Stimulated activated CD4-positive, alpha-beta T cell treated with anti-CD3 and anti-CD28 coated beads, Interleukin-4, amount 100 ng/mL, for 48 hours (primary cell): ENCODE measurements around the gene KCNMA1.

ENCODE experiments used
- DNase-seq, 2 donors: peaks; one replicate each; pipeline ENCODE4 v3.0.0-alpha.2; 2020; ENCODE audit warnings: low read depth in 2 of 2

KCNMA1 gene

DNA sequence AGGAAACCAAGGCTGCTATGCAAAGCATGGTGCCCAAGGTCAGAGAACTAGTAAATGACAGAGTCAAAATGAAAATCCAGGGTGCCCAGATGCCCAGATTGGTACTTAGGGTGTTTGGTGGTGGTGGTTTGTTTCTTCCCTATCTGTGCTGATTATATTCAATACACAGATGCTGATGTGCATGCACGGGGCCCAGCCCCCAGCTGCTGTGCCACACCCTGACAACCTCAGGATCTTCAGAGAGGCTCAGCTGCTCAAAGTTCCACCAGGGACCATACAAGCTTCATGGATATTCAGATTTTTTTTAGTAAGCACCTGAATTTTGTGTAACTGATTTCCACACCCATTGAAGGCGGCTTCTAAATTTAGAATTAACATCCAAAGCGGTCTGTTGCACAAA, 75.6 kb downstream of the KCNMA1 start:
- no peak for DNase-seq

DNA sequence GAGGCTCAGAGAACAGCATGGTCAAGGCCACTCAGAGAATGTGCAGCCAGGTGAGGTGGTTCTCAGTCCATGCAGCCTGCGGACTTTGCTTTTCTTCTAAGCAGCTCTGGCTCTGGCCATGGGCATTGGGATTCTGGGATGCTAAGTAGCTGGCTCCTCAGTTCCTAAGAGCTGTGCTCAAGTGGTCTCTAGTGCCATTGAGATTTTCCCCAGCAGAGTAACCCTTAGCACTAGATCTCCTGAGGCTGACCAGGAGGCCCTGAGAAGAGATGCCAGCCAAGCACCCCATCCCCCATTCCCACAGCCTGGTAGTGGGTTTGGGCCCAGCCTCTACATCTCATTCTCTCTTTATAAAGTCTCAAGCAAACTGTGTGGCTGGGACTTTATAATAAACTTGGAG, 77.1 kb downstream of the KCNMA1 start:
- DNase-seq, result no peak

DNA sequence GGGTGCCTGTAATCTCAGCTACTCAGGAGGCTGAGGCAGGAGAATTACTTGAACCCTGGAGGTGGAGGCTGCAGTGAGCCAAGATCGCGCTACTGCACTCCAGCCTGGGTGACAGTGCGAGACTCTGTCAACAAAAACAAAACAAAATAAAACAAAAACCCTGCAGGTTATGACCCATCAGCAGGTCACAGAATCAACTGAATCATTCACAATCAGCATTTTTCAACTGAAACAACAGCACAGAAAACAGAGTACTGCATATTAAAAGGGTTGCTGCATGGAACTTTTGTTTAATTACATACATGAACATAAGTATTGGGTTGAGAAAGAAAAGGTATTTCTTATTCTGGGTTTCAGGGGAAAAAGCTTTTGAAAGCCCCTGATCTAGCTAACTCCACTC, 77.6 kb downstream of the KCNMA1 start:
- DNase-seq, result no peak

DNA sequence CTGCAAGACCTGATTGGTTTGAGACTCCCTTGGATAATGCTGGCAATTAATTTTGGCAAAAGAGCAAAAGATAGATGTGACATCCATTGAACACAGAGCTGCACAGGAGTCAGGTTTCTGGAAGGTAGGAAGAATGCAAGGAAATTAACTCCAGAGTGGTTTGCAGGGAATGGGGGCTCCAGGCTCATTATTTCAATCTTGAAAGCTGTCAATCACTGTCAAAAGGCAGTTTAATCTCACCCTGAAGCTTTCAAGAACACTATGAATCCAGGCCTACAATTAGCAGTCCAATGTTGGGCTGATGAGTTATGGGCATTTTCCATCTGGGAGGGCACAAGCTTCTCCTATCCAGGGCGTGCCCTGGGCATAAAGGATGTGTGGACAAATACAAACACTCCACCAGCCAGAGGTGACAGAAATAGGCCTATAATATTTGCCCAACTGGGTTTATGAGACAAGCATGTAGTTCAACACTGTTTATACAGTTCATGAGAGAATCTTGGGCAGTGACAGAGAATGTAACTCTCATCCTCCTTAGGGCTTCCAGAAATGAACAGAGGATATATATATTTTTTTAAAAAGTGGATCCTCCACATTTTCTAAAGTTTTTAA, 80.5 kb downstream of the KCNMA1 start:
- DNase-seq, result no peak

DNA sequence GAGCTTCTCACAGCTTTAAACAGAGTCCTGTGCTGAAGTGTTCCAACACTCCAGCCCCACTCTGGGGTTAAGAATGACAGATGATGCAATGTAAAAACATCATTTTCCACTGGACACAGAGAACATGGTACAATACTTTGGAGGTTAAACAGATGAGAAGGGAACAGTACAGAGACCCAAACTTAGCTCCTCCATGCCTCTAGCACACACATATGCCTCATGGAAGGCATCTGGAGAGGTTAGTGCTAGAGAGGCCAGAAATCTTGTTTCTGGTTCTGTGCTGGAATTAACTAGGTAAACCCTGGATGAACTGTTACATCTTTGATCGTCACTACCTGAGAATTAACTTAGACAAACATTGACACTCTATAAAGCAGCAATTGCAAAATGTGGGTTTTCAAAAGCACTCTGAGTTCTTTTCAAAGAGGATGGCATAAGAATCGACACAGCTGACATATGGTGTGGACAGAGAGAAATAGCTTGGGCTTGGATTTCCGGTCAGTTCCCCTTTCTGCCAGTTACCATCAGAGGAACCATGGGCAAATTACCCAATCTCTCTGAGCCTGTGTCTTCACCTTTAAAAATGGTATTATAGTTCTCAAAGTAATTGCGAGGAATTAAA, 81.9 kb downstream of the KCNMA1 start:
- DNase-seq, result no peak

DNA sequence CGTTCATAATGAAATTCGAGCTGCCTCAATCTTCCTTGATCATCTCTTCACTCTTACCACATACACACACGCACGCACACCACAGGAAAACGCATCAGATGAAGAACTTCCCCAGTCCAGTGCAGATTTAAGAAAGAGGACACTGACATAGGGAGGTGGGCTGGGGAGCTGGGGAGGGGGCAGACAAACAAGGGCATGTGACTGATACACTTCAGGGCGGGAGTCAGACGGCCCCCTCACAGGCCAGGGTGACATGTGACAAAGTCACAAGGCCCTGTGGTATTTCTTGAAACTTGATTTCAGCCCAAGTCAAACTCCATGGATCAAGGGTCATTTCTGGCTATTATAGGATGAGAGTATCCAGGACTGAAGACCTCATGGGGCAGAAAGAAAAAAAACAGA, 82.6 kb downstream of the KCNMA1 start:
- no peak for DNase-seq

DNA sequence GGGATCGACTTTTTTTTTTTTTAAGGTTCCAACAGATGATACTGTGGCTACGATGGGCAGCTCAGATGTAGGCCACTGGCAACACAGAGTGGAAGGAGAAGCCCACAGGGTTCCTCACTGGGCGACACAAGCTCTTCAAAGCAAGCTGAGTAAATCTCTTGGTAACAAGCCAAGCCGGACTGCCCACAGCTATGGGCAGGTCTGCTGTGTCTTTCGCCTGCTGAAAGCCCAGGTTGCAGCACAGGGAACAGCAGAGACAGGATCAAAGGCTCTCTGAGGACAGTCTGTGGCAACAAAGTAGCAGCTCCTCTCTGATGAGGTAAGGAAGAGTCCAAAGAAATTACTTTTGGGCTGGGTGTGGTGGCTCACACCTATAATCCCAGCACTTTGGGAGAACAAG, 83.6 kb downstream of the KCNMA1 start:
- DNase-seq, result no peak

DNA sequence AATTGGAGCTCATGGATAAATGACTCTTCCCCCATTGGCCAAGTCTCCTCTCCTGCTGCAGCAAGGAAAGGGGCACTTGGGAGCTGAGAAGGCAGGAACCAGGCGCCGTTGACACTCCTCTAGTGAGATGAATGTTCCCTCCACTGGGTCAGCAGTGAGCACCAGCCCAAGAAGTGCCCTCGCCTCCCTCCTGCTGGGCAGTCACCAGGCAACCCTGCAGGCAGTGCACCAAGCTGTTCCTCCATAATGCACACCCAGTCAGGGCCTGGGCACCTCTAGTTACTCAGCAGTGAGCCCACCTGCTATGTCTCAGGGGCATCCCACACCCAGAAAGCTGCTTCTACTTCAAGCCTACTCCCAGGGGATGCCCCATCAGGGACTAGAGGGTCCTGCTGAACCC, 84.3 kb downstream of the KCNMA1 start:
- DNase-seq, result no peak

DNA sequence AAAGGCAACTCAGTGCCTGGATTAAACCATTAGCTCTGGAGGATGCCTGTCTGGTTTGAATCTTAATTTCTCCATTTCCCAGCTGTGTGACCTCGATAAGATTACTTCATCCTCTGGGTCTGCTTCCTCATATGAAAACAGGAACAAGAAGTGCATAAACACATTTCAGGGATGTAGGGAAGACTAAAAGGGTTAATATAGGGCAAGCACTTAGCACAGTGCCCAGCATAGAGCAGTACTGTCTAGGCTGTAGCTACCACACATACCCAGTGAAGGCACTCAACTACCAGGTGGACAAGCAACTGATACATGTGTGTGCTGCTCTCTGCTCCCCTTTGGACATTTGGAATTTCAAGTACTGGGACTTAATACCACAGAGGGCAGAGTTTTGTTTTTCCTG, 85.4 kb downstream of the KCNMA1 start:
- no peak for DNase-seq

DNA sequence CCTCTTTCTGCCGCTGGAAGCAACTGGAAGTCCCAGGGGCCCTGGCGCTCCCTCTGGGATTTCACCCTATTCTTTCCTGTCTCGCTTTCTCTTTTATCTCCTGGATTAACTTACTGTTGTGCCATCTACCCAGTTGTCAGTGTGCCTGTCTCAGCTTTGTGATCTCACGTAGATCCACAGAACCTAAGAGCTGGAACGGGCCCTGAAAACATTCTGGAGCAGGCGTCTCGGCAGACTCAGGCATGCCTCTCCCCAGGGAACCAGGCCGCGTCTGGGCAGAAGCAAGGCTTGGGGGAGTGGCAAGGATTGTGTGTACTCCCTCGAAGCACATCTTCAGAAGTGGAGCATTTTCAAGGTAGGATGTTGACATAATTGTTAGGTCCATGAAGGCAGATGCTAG, 87.2 kb downstream of the KCNMA1 start:
- no peak for DNase-seq

DNA sequence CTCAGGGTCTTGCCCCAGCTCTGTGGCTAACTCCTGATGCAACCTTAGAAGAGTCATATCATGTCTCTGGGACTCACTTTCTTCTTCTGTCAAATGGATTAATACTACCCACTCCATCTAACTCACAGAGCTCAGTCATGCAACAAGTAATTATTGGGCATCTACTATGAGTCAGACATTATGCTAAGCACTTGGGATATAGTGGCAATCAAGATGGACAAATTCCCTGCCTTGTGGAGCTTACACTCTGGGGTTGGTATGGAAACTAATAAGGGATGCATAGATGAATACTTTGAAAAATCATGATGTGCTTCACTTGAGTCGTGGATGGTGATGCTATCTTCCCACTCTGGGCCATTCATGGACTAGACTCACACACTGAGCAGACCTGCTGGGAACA, 88.9 kb downstream of the KCNMA1 start:
- DNase-seq, result no peak

DNA sequence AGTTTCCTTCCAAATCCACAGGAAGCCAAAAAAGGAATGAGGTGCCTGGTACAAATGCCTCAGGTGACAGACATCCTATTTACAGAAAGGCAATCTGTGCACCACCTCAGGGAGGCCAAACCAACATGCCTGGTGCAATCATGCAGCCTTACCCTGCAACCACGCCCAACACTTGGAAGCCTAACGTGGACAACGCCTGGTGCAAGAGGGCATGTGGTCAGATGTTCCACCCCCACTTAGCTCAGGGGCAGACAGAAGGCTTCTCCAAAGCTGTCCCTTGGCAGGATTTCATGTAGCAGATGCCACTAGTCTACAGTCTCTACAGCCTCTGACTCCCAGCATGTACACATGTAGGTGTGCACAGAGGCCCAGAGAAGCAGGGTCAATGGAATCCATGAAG, 89.5 kb downstream of the KCNMA1 start:
- no peak for DNase-seq

DNA sequence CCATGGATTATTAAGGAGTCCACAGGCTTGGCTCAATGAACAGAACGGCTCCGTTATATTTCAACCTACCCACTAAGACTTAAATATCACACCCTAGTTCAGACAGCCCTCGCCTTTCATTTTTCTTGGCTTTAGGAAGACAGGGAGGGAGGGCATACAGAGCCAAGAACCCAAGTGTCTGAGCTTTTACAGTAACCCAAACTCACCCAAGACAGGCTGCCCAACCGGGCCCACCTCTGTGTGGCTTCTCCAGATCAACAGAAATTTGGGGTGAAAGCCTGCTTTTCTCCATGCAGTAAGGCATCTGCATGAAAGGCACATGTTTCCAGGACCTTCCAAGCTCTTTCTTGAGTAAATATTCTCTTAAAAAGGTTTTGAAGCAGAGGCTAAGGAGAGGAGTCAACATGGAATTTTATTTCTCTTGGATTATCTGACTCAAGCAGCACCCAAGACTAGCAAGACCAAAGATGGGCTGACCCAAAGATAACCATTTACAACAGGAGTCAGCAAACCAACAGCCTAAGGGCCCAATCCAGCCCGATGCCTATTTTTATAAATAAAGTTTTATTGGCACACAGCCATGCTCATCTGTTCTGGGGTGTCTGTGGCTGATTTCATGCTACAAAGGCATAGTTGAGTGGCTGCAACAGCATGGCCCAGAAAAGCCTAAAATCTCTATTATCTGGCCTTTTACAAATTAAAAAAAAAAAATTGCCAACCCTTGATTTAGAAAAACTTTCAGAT, 90.1 kb downstream of the KCNMA1 start:
- DNase-seq, result no peak

DNA sequence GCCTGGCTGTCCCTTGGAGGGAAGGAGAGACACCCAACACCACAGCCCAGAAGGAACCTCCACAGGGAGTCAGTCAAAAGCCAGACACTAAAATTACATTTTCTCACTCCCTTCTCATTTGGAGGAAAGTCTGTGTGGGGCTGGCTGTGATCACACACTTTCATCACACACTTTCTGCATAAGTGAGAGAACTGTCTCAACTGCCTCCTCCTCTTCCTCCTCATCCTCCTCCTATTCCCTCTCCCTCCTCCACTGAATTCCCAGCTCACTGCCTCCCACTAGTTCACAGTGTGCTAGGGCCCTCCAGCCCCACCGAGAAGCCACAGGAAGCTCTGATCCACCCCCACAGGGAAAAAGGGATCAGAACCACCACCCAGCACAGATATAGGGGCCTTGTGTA, 91.6 kb downstream of the KCNMA1 start:
- no peak for DNase-seq

DNA sequence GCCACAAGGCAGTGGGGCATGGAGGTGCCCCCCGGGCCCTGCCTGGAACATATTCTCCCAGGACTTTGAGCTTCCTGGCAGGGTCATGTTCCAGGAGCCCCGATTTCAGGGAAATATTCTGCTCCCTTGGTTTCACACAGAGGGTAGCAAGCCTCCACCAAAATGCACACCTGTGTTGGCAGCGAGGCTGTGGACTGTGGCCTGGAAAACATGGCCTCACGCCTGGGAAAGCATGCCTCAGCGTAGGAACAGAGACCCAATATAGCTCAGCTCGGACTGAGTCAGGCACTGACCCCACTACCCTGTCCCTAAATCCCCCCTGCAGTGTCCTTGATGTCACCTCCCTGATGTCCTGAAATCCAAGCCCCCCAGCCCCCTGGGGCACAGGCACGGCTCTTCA, 92.0 kb downstream of the KCNMA1 start:
- DNase-seq, result no peak

DNA sequence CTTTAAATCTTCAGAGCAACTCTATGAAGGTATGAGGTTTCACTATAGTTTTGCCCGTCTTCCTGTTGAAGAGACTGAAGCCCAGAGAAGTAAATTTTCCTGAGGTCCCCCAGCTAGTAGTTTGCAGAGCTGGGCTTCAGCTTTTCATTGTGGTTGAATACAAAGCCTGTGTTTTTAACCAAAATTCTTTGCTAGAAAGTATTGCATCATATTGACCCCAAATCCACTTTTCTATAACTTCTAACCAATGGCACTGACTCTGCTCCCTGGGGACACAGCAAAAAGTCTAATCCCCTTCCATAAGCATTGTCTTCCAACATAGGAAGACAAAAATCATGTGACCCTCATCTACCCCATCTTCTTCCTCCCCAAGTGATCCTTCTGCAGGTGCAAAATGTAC, 93.0 kb downstream of the KCNMA1 start:
- DNase-seq, result no peak

DNA sequence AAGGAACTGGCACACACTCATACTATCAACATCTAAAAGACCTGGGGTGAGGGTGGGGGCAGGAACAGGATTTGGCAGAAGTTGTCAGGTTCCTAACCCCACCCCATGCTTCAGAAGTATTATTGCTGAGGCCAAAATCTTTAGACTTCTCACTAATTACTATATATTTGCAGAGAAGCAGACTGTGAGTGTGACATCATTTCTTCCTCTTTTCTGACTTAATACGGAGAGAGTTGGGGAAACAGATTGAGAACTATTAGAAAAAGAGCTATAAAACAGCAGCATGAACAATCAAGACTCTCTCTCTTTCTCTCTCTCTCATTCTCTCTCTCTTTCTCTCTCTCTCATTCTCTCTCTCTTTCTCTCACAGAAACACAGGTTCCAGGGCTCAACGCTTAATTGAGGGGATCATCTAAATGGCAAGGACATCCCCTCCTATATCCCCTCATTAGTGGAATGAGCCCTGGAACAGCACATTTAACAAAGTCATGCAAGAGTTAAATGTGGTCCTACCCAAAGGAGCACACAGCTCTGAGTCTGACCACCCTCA, 94.8 kb downstream of the KCNMA1 start:
- no peak for DNase-seq

DNA sequence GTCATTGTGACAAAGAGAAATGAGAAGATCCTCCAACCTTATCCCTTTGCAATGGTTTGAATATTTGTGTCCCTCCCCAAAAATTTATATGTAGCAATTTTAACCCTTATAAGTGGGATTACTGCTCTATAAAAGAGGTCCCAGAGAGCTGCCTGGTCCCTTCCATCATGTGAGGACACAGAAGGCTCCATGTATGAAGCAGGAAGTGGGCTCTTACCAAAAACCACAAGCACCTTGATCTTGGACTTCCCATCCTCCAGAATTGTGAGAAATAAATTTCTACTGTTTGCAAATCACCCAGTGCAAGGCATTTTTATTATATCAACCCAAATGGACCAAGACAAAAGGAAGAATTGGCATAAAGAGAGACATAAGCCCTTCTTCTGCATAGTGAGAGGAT, 95.7 kb downstream of the KCNMA1 start:
- no peak for DNase-seq

DNA sequence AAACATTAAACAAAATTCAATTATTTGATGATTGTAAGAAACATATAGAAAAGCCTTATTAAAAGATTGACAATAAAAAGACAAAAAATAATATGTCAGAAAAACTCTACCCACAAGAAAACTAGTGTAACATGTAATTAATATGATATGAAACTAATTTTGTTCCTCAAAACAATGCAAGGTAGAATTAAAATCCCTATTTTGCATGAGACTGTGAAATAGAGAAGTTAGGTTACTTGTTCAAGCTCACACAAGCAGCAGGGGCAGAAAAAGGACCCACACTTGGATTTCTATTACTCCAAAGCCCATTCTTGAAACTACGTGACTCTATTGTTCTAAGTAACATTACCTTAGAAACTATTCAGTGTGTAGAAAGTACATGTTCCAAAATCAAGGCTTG, 96.4 kb downstream of the KCNMA1 start:
- no peak for DNase-seq

DNA sequence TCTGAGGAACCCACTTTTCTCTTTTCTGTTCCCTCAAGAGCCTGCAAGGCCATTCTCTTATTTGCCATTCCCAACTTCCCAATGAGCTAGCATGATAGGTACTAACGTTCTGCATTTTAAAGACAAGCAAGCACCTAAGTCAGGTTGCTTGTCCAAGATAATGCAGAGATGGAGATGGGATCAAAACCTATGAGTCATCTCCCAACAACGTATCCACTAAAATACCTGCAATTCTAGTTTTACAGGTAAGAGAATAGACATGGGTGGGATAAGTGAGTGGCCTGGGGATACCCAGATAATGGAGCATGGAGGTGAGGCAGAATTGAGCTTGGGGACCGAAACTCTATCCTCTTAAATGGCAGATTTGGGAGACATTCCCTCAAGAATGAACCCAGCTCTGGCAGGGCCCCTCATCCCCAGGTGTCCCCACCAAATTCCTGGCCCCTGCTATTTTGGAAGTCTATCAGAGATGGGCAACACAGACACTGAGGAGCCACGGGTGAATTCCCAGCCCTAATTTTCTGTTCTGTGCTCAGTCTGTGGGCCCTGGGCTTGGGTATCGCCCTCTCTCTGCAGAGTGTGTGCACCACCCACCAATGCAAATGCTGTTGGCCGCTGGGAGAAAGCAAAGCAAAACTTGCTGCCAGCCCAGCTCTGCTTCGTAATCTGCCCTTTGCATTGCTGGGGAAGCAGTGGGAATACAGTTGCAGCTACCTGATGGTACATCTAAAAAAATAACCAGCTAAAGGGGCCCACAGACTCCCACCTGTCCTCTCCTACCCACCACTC, 98.3 kb downstream of the KCNMA1 start:
- no peak for DNase-seq

DNA sequence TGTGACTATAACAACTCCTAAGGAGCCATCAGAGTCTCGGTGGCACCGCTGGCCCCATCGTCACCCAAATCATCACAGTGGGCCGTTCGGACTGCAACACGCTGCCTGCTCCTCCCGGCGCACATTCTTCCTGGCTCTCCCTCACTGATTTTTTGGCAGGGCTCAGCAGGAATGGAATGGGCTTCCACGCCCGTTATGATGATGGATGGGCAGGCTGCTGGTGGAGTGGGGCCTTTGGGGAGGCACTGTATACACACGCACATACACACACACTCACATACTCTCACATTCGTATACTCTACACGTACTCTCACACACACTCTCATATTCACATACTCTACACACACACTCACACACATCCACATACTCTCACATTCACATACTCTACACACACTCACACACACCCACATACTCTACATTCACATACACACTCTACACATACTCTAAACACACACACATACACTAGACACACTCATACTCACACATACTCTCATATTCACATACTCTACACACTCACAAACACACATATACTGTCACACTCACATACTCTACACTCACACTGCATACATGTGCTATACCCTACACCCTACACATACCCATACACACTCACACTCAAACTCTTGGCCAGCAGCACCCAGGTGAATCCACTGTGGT, 99.8 kb downstream of the KCNMA1 start:
- DNase-seq, result no peak

DNA sequence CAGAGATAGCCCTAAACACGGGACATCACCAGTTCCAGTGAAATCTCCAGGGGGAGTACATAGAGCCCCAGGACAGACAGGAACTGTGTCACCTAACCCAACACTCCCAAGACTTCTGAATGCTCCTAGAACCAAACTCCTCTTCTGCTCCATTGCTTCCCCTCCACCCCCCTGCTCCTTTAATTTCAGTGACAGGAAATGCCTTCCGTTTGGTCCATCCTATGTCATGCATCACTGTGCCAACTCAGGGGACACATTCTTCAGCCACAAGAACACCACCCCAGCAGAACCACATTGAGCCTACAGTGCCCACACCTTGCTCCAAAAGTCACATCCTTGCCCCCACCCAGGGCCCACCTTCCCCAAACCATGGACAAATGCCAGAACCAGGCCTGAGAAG, 100.5 kb downstream of the KCNMA1 start:
- DNase-seq, result no peak
